HG03442 (cell line): ENCODE data around the gene C19orf44.

Experiments
- ATAC-seq: cut with Tn5 transposase; IDR thresholded peaks from one replicate; pipeline ENCODE4 v1.9.1; 2021; ENCODE audit warnings: mild to moderate bottlenecking, moderate library complexity; ENCODE audit not compliant: unreplicated experiment

The C19orf44 gene

DNA sequence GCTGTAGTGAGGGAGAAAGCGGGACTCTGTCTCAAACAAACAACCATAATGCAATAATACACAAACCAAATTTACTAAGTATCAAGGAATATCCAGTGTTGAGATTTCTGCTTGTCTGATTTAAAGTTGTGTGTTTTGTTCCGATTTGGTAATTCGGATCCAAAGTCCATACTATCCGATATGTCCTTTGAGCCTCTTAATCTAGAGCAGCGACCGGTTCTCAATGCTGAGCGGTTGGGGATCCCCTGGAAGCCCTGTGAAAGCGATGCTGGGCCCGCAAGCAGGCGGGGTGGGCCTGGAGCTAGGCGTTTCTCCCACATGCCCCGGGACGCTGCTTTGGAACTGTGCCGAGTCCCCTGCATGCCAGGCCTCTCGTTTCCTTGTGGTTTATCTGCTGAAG is 20.2 kb downstream of the C19orf44 start:
- no peak for ATAC-seq

DNA sequence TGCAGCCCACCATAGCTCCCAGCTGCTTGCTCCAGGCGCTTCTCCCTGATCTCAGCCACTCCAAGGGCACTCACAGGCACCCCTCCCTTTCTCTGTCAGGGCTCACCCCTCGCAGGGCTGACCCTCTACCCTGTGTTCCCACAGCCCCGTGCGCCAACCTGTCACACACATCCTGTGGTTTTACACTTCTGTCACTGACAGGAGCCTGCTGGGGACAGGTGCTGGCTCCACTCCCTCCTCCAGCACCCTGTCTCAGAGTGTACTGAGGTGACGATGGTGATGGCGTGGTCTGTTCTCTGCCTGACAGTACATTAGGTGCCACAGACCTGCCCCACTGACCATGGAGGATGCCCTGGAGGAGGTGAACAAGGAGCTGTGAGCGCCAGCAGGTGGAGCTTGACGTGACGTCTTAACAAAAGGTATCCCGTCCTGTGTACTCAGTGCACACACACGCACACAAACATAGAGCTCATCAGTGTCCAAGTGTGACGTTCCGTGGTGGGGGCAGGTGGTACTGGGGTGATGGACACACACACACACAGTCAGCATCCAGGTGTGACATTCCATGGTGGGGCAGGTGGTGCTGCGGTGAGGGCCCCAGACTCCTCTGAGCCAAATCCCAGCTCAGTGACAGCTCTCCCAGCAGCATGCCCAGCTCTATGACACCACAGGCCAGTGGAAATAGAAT is 20.9 kb downstream of the C19orf44 start:
- ATAC-seq = no peak

DNA sequence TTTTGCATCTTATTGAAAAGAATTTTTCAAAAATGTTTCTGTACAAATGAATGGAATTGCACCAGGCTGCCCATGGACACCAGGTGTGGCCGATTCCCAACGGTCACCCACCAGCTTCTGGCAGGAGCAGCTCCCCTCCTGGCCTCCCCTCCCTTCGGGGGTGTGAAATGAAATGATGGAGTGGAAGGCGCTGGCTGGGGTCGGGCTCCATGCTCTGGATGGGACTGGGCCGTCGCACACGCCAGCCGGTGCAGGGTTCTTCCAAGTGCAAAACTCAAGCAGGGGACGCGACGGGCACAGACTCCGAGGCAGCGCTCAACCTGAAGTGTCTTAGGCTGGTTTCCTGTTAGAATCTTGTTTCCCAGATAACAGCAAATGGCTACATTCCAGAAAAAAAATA is 21.9 kb downstream of the C19orf44 start:
- ATAC-seq = no peak

DNA sequence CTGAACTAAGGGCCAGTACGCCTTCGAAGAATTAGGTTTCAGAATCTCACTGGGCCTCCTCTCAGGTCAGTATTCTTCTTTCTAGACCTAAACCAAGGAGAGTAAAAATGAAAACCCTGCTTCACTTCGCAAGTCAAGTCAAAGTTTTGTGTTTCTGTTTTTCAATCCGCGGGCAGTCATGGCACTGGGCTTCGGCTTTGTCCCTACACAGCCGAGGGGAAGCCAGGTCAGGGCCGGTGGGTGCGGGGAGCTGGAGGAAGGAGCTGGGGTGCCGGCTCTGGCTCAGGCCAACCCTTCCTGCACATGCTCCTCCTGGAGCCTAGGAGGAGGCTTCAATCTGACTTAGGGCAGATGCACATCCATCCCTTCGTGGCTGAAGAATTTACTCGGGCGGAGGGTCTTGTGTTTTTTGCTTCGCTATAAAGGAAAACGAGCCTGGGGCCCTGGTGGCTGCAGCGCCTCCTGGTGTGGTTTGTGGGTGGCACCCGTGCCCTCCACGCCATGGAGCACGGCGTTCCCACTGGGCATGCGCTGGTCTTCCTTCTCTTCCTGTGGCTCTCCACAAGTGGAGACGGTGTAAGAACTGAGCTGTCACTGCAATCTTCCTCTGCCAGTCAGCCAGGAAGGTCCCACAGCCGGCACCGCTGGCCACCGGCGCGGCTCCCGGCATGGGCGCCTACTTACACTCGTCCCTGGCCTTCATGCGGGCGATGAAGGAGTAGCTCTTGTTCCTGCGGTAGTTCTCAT is 22.5 kb downstream of the C19orf44 start:
- no peak for ATAC-seq

DNA sequence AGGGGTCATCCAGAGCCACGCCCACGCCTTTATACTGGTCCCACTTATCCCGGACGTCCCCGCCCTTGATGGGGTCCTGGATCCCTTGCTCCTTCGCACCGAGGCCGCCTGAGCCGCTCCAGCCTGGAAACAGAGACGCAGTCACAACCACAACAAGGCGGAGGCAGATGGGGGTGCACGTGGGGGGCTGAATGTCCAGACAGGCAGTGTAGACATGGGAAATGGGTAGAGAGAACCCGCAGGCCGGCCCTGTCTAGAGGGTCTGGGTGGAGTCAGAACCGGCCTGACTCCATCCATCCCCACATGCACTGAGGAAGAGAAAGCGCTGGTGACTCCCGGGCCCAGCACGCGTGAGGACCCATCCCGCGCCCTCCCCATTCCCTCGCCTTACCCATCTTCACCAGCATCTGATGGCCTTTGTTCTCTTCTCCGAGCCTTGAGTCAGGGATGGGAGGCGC is 23.1 kb downstream of the C19orf44 start:
- no peak for ATAC-seq

DNA sequence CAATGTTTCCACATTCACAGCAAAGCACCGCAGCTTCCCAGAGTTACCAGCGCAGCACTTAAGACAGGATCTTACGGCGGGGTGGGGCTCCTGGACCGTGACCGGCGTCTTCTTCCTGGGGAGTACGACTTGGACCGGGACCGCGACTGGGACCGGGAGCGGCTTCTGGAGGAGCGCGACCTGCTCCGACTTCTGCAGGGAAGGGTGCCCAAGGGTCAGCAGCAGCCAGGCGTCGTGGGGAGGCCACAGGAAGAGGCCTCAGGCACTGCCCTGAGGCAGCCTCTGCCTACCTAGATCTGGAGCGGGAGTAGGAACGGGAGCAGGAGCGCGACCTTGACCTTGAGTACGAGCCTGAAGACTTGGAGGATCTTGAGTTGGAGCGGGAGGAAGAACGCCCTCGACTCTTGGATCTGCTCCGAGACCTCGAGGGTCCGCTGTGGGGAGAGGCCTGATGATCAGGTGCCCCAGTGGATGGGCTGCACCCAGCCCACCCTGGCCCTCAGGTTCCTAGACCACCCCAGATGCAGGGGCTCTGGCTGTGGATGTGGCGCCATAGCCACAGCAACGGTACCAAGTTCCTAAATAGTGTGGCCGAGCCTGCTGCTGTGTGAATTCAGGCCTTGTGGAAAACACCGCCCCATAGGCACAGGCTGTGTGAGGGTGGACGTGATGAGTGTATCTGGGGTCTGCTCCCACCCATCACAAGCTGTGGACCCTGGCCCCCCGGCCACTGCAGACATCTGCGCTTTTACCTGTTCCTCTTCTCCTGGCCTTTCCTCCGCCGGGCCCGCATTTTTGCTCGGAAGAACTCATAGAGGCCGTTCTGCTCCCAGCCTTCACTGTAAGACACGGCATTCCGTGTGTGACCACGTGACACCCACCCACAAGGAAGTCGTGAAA is 24.1 kb downstream of the C19orf44 start:
- ATAC-seq = no peak

DNA sequence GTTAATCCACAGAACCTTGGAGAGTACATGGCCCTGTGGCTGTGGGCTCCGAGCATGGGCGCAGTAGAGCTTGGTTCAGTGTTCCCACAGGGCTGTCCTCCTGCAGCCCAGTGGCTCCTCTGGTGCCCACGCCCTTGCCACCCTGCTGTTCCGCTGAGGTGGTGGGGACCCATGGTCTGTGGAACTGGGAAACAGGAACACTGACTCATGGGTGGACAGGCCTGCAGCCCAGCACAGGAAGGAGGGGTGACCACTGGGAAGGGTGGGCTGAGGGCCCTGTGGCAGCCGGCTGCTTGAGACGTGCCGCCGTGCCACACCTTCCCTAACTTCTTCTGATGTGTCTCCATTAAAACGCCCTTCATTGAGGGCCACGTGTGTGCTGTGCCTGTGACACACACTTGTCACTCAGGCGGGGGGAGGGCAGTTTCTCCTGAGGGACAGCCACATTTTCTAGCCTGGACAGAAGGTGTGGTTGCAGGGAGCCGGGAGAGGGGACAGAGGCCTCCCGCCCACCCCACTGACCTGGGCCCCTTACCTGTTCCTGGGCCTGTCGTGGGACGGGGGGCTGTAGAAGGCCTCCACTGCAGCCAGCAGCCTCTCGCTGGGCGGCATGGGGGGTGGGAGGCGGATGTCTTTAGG is 24.9 kb downstream of the C19orf44 start:
- no peak for ATAC-seq

DNA sequence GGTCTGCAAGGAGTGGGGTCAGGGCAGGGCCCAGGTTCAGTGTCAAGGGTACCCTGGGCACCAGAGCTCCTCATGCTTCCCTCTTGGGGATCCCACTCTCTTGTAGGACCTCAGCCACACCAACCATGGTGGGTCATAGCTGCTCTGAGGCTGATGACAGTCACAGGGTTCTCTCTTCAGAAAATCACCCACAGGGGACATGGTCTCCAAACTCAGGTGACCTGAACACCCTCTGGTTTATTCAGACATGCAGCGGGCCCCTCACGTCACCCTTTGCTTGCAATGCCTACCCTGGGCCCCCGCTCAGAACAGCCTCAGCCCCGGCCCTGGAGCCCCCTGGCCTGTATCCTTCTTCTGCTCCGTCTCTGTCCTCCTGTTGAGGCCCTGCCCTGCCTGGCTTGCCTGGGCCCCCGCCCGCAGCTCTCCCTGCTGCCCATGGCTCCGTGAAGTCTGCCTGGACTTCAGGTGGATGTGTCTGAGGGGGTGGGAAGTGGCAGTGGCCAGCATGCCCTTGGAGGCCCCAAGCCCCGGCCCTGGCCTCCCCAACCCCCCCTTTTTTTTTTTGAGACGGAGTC is 25.6 kb downstream of the C19orf44 start:
- no peak for ATAC-seq

DNA sequence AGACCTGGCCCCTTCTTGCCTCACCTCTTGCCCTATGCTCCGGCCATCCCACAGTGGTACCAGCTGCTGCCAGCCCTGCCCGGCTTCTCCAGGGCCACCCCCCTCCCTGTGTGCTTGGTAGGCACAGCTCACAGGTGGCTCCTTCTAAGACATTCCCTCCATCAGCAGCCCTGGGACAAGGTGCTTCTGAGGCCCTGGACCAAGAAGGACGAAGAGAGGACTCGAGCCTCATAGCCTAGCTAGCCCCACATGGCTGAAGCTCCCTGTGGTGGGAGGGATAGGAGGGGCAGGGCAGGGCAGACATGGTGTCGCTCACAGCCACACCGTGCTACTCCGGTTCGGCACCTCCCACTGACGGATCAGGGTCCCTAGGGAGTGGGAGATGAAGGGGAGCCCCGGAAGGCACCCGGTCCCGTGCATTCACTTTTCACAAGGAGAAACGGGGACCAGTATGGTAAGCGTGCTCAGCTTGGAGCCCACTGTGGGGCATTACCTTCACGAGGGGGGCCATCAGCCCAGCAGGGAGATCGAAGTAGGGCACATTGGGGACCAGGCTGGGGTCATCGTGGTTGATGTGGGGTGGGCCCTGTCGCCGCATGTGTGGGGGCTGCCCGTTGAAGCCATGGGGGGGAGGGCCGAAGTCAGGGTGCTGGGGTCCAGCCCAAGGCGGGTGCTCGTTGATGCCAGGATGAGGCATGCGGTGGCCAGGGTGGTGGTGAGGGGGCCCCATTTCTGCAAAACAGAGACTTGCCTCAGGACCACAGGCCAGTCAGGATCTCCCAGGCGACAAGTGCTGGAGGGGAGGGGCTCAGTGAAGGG is 26.6 kb downstream of the C19orf44 start:
- ATAC-seq = no peak

DNA sequence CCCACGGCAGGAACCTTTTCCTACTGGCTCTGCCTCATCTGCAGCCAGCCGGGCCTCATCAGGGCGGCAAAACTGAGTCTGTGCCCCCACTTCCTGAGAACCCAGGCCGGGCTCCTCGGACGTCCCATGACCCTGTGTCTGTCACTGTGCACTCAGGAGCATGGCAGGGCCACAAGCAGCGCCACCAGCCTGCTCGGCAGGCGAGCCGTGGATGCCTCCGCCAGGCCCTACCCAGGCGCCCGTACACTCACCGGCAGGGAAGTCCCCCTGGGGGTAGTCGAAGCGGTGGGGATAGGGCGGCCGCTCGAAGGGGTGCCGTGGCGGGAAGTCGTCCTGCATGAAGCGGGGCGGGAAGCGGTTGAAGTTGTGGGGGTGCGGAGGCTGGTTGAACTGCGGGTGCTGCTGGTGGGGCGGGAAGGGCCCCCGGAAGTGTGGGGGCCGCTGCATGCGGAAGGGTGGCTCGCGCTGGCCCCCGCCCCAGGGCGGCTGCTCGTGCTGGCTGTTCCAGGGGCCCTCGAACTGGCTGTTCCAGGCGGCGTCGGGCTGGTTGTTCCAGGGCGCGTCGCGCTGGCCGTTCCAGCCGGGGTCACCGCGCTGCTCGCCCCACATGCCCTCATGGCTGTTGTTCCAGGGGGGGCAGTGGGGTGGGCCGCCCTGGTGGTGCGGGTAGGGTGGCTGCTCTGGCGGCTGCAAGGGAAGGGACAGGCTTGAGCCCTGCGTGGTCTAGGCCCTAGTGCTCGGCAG is 29.0 kb downstream of the C19orf44 start:
- no peak for ATAC-seq

DNA sequence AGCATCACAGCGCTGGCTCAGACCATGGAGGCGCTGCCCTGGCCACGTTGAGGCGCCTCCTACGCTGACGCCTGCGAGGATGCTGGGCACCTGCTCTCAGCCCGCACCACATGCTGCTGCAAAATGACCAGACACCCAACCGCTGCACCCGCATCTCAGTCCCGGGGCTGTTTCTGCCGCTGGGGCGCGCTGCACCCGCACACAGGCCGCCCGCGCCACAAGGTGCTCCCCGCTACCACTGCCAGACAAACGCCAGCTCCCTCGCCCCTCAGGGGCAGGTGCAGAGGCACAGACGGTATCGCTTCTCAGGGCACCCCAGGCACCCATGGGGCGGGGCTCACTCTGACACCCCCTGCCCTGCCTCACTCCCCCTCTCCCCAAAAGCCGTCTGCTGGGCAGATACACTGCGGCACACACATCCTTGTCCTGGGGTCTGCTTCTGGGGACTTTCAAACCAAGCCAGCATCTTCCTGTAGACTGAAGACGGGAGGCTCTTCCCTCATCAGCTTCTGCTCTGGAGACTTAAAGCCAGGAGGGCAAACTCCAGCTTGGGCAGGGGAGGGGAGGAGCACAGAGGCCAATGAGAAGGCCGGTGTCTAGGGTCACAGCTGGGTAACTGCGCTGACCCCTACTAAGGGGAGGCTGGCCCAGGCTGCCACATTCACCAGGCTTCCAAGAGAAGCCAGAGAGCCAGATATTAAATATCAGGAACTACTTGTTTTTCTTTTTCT is 29.7 kb downstream of the C19orf44 start:
- no peak for ATAC-seq

DNA sequence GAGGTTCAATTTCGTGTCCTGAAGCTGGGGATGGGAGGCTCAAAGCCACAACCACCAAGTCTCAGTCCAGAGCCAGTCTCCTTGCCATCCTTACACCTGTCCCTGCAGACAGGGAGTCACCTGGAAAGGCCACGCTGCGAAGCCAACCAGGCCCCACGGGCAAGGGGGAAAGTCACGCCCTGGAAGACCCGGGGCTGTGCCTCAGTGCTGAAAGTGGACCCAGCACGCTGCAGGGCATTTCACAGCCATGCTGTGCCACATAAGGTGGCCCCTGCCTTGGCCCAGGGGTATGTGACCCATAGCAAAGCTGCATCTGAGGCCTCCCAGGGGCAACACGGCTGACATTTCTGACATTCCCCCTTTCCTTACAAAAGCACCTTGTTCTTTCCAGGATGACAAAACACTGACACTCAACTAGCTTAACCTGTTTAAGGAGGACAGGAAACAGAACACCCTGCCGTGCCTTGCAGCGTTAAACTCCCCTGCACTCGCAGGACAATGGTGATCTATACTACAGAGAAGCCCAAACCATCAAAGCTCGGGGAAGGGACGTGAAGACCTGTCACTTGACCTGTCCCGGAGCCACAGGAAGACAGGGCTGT is 31.2 kb downstream of the C19orf44 start:
- no peak for ATAC-seq

DNA sequence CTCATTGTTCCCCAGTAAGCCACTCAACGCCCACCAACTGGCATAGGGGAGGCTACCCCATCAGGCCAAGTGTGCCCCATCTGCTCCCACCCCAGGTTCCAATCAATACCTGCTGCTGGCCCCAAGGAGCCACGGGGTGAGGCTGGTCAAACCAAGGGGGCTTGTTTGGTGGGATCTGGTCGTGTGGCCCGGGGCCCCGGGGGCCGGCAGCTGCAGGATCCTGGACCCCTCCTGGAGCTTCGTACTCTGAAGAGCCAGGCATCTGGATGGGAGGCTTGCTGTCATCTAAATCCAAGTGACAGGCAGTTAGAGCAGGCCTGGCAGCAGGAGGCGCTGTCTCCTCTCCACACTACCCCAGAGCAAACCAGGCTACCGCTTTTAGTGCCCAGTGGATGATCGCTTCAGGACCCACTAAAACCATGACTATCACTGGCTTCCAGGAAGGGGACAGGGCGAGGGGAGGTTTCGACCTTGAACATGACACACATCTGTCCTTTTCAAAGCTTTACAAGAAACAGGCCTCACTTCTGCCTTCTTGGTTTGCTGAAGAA is 31.9 kb downstream of the C19orf44 start:
- no peak for ATAC-seq

DNA sequence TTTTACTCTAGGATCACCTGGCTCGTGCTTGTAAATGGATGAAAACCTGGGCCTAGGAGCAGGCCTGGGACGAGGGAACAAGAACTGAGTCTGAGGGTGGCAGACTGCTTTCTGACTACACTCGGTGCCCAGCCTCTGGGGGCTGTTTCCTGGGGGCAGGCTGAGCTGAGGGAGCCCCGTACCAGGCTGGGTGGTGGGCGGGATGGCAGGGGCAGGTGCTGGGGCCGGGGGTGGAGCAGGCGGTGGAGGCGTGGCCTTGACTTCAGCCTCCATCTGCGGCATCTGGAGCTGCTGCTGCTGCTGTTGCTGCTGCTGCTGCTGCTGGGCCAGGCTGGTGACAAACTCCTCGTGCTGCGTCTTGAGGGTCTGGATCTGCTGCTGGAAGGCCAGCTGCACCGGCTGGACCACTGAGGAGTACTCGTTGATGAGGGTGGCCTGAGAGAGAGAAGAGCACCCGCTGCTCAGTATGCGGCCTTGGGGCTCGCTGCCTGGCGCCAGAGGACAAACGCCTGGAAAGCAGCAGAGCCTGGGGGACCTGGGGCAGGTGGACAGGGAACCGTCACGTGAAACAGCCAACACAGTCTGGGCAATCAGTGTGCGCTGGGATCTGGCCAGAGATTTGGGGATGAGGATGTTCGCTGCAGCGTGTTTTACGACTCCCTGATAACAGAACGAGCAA is 33.4 kb downstream of the C19orf44 start:
- ATAC-seq = no peak

DNA sequence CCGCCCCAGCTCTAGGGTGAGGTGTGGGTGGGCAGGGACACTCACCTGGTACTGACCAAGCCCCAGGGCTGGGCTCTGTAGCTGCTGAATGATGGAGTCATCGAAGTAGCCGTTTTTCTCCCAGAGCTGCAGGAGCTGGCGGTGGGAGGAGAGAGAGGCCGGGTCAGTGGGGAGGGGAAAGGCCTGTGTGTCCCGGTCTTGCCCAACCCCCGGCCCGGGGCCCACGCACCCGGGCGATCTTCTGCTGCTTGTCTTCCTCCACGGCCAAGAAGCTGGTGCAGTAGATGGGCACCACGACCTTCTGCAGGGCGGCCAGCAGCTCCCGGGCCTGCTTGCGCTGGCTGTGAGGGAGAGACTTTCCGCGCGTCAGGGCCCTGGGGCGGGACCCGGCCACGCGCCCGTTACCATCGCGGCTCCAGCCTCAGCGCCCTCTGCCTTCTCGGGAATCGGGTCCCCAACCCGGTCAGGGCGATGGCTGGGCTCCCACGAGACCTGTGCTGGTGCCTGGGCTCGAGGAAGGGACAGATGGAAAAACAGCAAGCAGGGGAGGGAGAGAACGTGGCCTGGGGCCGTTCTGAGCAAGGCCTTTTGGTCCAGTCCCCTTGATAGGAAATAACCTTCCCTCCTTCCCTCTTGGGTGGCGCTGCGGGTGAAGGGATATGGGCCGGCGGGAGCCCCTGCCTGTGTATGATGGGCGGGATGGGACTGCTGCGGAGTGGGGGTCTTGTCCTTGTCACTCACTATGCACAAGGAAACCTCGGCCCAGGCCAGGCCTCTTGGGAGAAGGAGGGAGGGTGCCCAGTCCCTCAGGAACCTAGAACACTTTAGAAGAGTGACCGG is 34.6 kb downstream of the C19orf44 start:
- ATAC-seq = no peak

DNA sequence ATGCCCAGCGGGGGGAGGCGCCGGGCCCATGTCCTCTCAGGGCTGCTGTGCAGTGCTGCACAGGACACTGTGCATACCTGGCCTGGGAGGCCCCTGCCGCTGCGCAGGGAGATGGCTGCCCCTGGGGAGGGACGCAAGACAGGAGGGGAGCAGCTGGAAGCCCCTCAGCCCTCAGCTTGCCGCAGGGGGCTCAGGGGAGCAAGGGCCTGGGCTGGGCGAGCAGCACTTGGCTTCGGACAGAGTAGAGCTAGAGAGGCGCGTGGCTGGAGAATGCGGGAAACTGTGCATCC is 35.1 kb downstream of the C19orf44 start:
- ATAC-seq = no peak
